ENCODE measurements around the gene ZNF148.
A peak's percentile ranks its signal among the peaks of the same experiment; 100 is the strongest.
"Not testable (repeated sequence)": the region's sequence is repeated elsewhere in the genome, so short reads cannot be mapped to it uniquely, and the experiment has no call there.

The ZNF148 gene

GRCh38 chr3:125356140-125357026 is 18.7 kb downstream of the ZNF148 start:
- no peak for TF ChIP-seq Cebpa-rat (IDR thresholded peaks at IDR 0.05)
- Histone ChIP-seq H3K27ac (peak overlapping the region; percentile 83), H3K9ac (peak overlapping the region; percentile 83), H3K36me3 (peaks cover 9% of the 10 kb centered on the region; the same call in 1 of the 2 replicates), H3K4me1 (peaks cover 42% of the 10 kb centered on the region), H3K27me3 (no peaks in the 10 kb centered on the region), H3K4me3 (peak overlapping the region; percentile 75), H3K4me2 (peak overlapping the region; percentile 99), H4K20me1 (peaks cover 100% of the 10 kb centered on the region), H3K9me3 (peaks cover 23% of the 10 kb centered on the region)

- Histone ChIP-seq H3K9me3 (peaks cover 49% of the 10 kb centered on the region), H3K27ac (no peak overlapping the region), H3K4me1 (peaks cover 25% of the 10 kb centered on the region), H3K36me3 (peaks cover 35% of the 10 kb centered on the region), H3K9ac (no peak overlapping the region), H3K4me3 (no peak overlapping the region), H4K20me1 (peaks cover 99% of the 10 kb centered on the region), H3K27me3 (no peaks in the 10 kb centered on the region), H3K4me2 (no peak overlapping the region)
- TF ChIP-seq Cebpa-rat (IDR thresholded peaks at IDR 0.05) = no peak
Observed at GRCh38 chr3:125353659-125354058, 21.5 kb downstream of the ZNF148 start.

- Histone ChIP-seq H4K20me1 (peaks cover 99% of the 10 kb centered on the region), H3K9me3 (peaks cover 54% of the 10 kb centered on the region), H3K9ac (no peak overlapping the region), H3K27ac (no peak overlapping the region), H3K4me3 (no peak overlapping the region), H3K36me3 (peaks cover 40% of the 10 kb centered on the region), H3K4me2 (no peak overlapping the region), H3K4me1 (peaks cover 25% of the 10 kb centered on the region), H3K27me3 (no peaks in the 10 kb centered on the region)
- TF ChIP-seq Cebpa-rat (IDR thresholded peaks at IDR 0.05) = peak; percentile 29; the same call in 1 of the 2 replicates
Observed at GRCh38 chr3:125353128-125353527, 22.0 kb downstream of the ZNF148 start.

GRCh38 chr3:125351814-125352456 is 23.2 kb downstream of the ZNF148 start:
- Histone ChIP-seq H3K27me3 (no peaks in the 10 kb centered on the region), H3K4me3 (no peak overlapping the region), H3K4me1 (peaks cover 15% of the 10 kb centered on the region), H3K36me3 (peaks cover 48% of the 10 kb centered on the region), H4K20me1 (peaks cover 99% of the 10 kb centered on the region), H3K4me2 (no peak overlapping the region), H3K9me3 (peaks cover 65% of the 10 kb centered on the region), H3K27ac (no peak overlapping the region), H3K9ac (no peak overlapping the region)
- no peak for TF ChIP-seq Cebpa-rat (IDR thresholded peaks at IDR 0.05)

GRCh38 chr3:125351152-125351551 is 24.0 kb downstream of the ZNF148 start:
- H3K4me2 ChIP-seq = no peak overlapping the region
- TF ChIP-seq Cebpa-rat (IDR thresholded peaks at IDR 0.05) = no peak

GRCh38 chr3:125350597-125350996 is 24.5 kb downstream of the ZNF148 start:
- Histone ChIP-seq H3K36me3 (peaks cover 53% of the 10 kb centered on the region), H3K9ac (no peak overlapping the region), H3K4me2 (no peak overlapping the region), H4K20me1 (peaks cover 85% of the 10 kb centered on the region), H3K9me3 (peaks cover 77% of the 10 kb centered on the region), H3K4me3 (no peak overlapping the region), H3K27ac (no peak overlapping the region), H3K4me1 (peaks cover 1% of the 10 kb centered on the region; the same call in 1 of the 2 replicates), H3K27me3 (no peaks in the 10 kb centered on the region)
- TF ChIP-seq Cebpa-rat (IDR thresholded peaks at IDR 0.05) = no peak

More at GRCh38 chr3:125351152-125351551, 24.0 kb downstream of the ZNF148 start:
- H3K9me3 ChIP-seq = peaks cover 72% of the 10 kb centered on the region
- peaks cover 53% of the 10 kb centered on the region for H3K36me3 ChIP-seq
- H3K4me3 ChIP-seq = no peak overlapping the region
- no peaks in the 10 kb centered on the region for H3K27me3 ChIP-seq
- H3K9ac ChIP-seq = no peak overlapping the region
- no peak overlapping the region for H3K27ac ChIP-seq
- H3K4me1 ChIP-seq = peaks cover 7% of the 10 kb centered on the region
- H4K20me1 ChIP-seq = peaks cover 91% of the 10 kb centered on the region

- Histone ChIP-seq H3K4me3 (no peak overlapping the region), H4K20me1 (peaks cover 83% of the 10 kb centered on the region), H3K9ac (no peak overlapping the region), H3K27ac (no peak overlapping the region), H3K27me3 (no peaks in the 10 kb centered on the region), H3K4me2 (no peak overlapping the region), H3K9me3 (peaks cover 87% of the 10 kb centered on the region), H3K36me3 (peaks cover 58% of the 10 kb centered on the region), H3K4me1 (no peaks in the 10 kb centered on the region)
- no peak for TF ChIP-seq Cebpa-rat (IDR thresholded peaks at IDR 0.05)
Observed at GRCh38 chr3:125349556-125350165, 25.5 kb downstream of the ZNF148 start.

- Histone ChIP-seq H3K36me3 (peaks cover 64% of the 10 kb centered on the region), H3K27ac (no peak overlapping the region), H3K4me2 (no peak overlapping the region), H3K27me3 (no peaks in the 10 kb centered on the region), H3K9me3 (peaks cover 93% of the 10 kb centered on the region), H3K9ac (no peak overlapping the region), H3K4me3 (no peak overlapping the region), H3K4me1 (no peaks in the 10 kb centered on the region), H4K20me1 (peaks cover 83% of the 10 kb centered on the region)
- no peak for TF ChIP-seq Cebpa-rat (IDR thresholded peaks at IDR 0.05)
Observed at GRCh38 chr3:125349055-125349454, 26.1 kb downstream of the ZNF148 start.

GRCh38 chr3:125343367-125343766 is 31.8 kb downstream of the ZNF148 start:
- not testable (repeated sequence) for H3K4me1 ChIP-seq, H3K4me2 ChIP-seq, H3K9ac ChIP-seq, H3K4me3 ChIP-seq, H3K27ac ChIP-seq, H3K27me3 ChIP-seq
- H3K36me3 ChIP-seq = peaks cover 66% of the 10 kb centered on the region
- peaks cover 74% of the 10 kb centered on the region for H4K20me1 ChIP-seq
- H3K9me3 ChIP-seq = peaks cover 96% of the 10 kb centered on the region
